ENCODE measurements around the gene OR7A10. TPM values are rescaled to one million over a fixed set of nuclear protein-coding genes. Genes with fewer than 3 reads are reported as not detected.
"Not testable (repeated sequence)": the region's sequence is repeated elsewhere in the genome, so short reads cannot be mapped to it uniquely, and the experiment has no call there.

Gene OR7A10
- total RNA-seq, 1 donor from 2014 or later = not detected

- Mint-ChIP-seq H3K36me3 (ENCODE audit: low read depth) (no peaks in the 10 kb centered on the region), H3K9me3 (no peaks in the 10 kb centered on the region)
Observed at GRCh38 chr19:14821937-14822336, 26.8 kb downstream of the OR7A10 start.

GRCh38 chr19:14818588-14818987 lies 30.1 kb downstream of the OR7A10 start:
- H3K9me3 Mint-ChIP-seq = no peaks in the 10 kb centered on the region
- H3K4me3 Mint-ChIP-seq = no peak overlapping the region
- no peaks in the 10 kb centered on the region for H3K36me3 Mint-ChIP-seq (ENCODE audit: low read depth)
- H3K4me1 Mint-ChIP-seq (ENCODE audit: low read depth) = no peaks in the 10 kb centered on the region
- intact Hi-C loops (cut with micrococcal nuclease) = no loop called here
- H3K27me3 Mint-ChIP-seq (ENCODE audit: insufficient read depth) = peaks cover 2% of the 10 kb centered on the region
- H3K27ac Mint-ChIP-seq = no peak overlapping the region
- DNase-seq (ENCODE audit: low spot score) = no peak

More at GRCh38 chr19:14821937-14822336, 26.8 kb downstream of the OR7A10 start:
- Mint-ChIP-seq H3K4me1 (ENCODE audit: low read depth) (no peaks in the 10 kb centered on the region), H3K27me3 (ENCODE audit: insufficient read depth) (no peaks in the 10 kb centered on the region), H3K4me3 (no peak overlapping the region), H3K27ac (no peak overlapping the region)
- DNase-seq (ENCODE audit: low spot score) = no peak
- intact Hi-C loops (cut with micrococcal nuclease) = no loop called here

GRCh38 chr19:14817052-14817451 lies 31.7 kb downstream of the OR7A10 start:
- peaks cover 4% of the 10 kb centered on the region for H3K27me3 Mint-ChIP-seq (ENCODE audit: insufficient read depth)
- no peak for DNase-seq (ENCODE audit: low spot score)
- no peak overlapping the region for H3K4me3 Mint-ChIP-seq
- H3K36me3 Mint-ChIP-seq (ENCODE audit: low read depth) = no peaks in the 10 kb centered on the region
- H3K27ac Mint-ChIP-seq = no peak overlapping the region
- H3K4me1 Mint-ChIP-seq (ENCODE audit: low read depth) = no peaks in the 10 kb centered on the region
- no peaks in the 10 kb centered on the region for H3K9me3 Mint-ChIP-seq
- intact Hi-C loops (cut with micrococcal nuclease) = no loop called here

GRCh38 chr19:14814982-14815652 lies 33.6 kb downstream of the OR7A10 start:
- no peaks in the 10 kb centered on the region for H3K4me1 Mint-ChIP-seq (ENCODE audit: low read depth)
- H3K36me3 Mint-ChIP-seq (ENCODE audit: low read depth) = no peaks in the 10 kb centered on the region
- H3K27me3 Mint-ChIP-seq (ENCODE audit: insufficient read depth) = peaks cover 4% of the 10 kb centered on the region
- no peak for DNase-seq (ENCODE audit: low spot score)
- no peak overlapping the region for H3K27ac Mint-ChIP-seq
- H3K9me3 Mint-ChIP-seq = no peaks in the 10 kb centered on the region
- intact Hi-C loops (cut with micrococcal nuclease) = no loop called here
- no peak overlapping the region for H3K4me3 Mint-ChIP-seq

GRCh38 chr19:14809272-14810057 lies 39.3 kb downstream of the OR7A10 start:
- DNase-seq (ENCODE audit: low spot score) = no peak
- no peak overlapping the region for H3K4me3 Mint-ChIP-seq
- no peaks in the 10 kb centered on the region for H3K4me1 Mint-ChIP-seq (ENCODE audit: low read depth)
- peaks cover 4% of the 10 kb centered on the region for H3K27me3 Mint-ChIP-seq (ENCODE audit: insufficient read depth)
- no peaks in the 10 kb centered on the region for H3K36me3 Mint-ChIP-seq (ENCODE audit: low read depth)
- intact Hi-C loops (cut with micrococcal nuclease) = no loop called here
- no peaks in the 10 kb centered on the region for H3K9me3 Mint-ChIP-seq
- no peak overlapping the region for H3K27ac Mint-ChIP-seq

GRCh38 chr19:14804765-14805164 lies 44.0 kb downstream of the OR7A10 start:
- Mint-ChIP-seq H3K4me1 (ENCODE audit: low read depth) (no peaks in the 10 kb centered on the region), H3K36me3 (ENCODE audit: low read depth) (no peaks in the 10 kb centered on the region), H3K27me3 (ENCODE audit: insufficient read depth) (peaks cover 2% of the 10 kb centered on the region), H3K4me3 (no peak overlapping the region), H3K27ac (no peak overlapping the region), H3K9me3 (no peaks in the 10 kb centered on the region)
- DNase-seq (ENCODE audit: low spot score) = no peak
- intact Hi-C loops (cut with micrococcal nuclease) = no loop called here

- H3K27ac Mint-ChIP-seq = no peak overlapping the region
- intact Hi-C loops (cut with micrococcal nuclease) = no loop called here
- peaks cover 5% of the 10 kb centered on the region for H3K27me3 Mint-ChIP-seq (ENCODE audit: insufficient read depth)
- no peaks in the 10 kb centered on the region for H3K9me3 Mint-ChIP-seq
- no peak overlapping the region for H3K4me3 Mint-ChIP-seq
- no peaks in the 10 kb centered on the region for H3K36me3 Mint-ChIP-seq (ENCODE audit: low read depth)
- no peak for DNase-seq (ENCODE audit: low spot score)
- H3K4me1 Mint-ChIP-seq (ENCODE audit: low read depth) = no peaks in the 10 kb centered on the region
Observed at GRCh38 chr19:14798760-14799159, 50.0 kb downstream of the OR7A10 start.

- DNase-seq (ENCODE audit: low spot score) = no peak
- intact Hi-C loops (cut with micrococcal nuclease) = no loop called here
- Mint-ChIP-seq H3K27me3 (ENCODE audit: insufficient read depth) (peaks cover 5% of the 10 kb centered on the region), H3K4me1 (ENCODE audit: low read depth) (no peaks in the 10 kb centered on the region), H3K36me3 (ENCODE audit: low read depth) (no peaks in the 10 kb centered on the region), H3K4me3 (no peak overlapping the region), H3K9me3 (no peaks in the 10 kb centered on the region), H3K27ac (no peak overlapping the region)
Observed at GRCh38 chr19:14796021-14796420, 52.7 kb downstream of the OR7A10 start.

GRCh38 chr19:14795078-14795721 lies 53.5 kb downstream of the OR7A10 start:
- no peak for DNase-seq (ENCODE audit: low spot score)
- H3K4me1 Mint-ChIP-seq (ENCODE audit: low read depth) = no peaks in the 10 kb centered on the region
- H3K4me3 Mint-ChIP-seq = no peak overlapping the region
- H3K9me3 Mint-ChIP-seq = no peaks in the 10 kb centered on the region
- H3K27ac Mint-ChIP-seq = no peak overlapping the region
- intact Hi-C loops (cut with micrococcal nuclease) = no loop called here
- no peaks in the 10 kb centered on the region for H3K36me3 Mint-ChIP-seq (ENCODE audit: low read depth)
- H3K27me3 Mint-ChIP-seq (ENCODE audit: insufficient read depth) = peaks cover 5% of the 10 kb centered on the region

- DNase-seq (ENCODE audit: low spot score); H3K27me3 Mint-ChIP-seq (ENCODE audit: insufficient read depth); H3K27ac Mint-ChIP-seq; H3K4me3 Mint-ChIP-seq; H3K9me3 Mint-ChIP-seq; H3K36me3 Mint-ChIP-seq (ENCODE audit: low read depth); H3K4me1 Mint-ChIP-seq (ENCODE audit: low read depth); intact Hi-C loops (cut with micrococcal nuclease): not testable (repeated sequence)
Observed at GRCh38 chr19:14792250-14792649, 56.5 kb downstream of the OR7A10 start.

Other genes with a start within 250 kb of the OR7A10 start
- not detected in 2 replicates for gene ADGRE3, start 174.1 kb downstream of the OR7A10 start, total RNA-seq
- 10.0 and 11.1 TPM in 2 replicates for gene ZNF333, start 158.9 kb downstream of the OR7A10 start, total RNA-seq
- gene ADGRE2, start 70.4 kb downstream of the OR7A10 start, total RNA-seq = 1.3 and 2.2 TPM in 2 replicates
- not detected in 2 replicates for gene OR7A5, start 13.7 kb downstream of the OR7A10 start, total RNA-seq
- gene OR7C1, start 13.7 kb downstream of the OR7A10 start, total RNA-seq = not detected in 2 replicates
- not detected in 2 replicates for gene OR7A17, start 37.2 kb upstream of the OR7A10 start, total RNA-seq
- not detected in 2 replicates for gene OR7C2, start 92.6 kb upstream of the OR7A10 start, total RNA-seq
- not detected in 2 replicates for gene SLC1A6, start 130.9 kb upstream of the OR7A10 start, total RNA-seq
- gene CASP14, start 200.6 kb upstream of the OR7A10 start, total RNA-seq = not detected in 2 replicates
- gene OR1I1, start 233.3 kb upstream of the OR7A10 start, total RNA-seq = not detected in 2 replicates

Data from activated T-helper 1 cell treated with anti-CD3 and anti-CD28 coated beads, Interleukin-12 subunit alpha, Interleukin-12 subunit beta, Interleukin-2, Interleukin-4 antibody, amounts not matched to agents 30 ng/mL and 10 ng/mL and 1 ng/mL, durations not matched to agents 14 hours and 24 hours and 36 hours (primary cell).